IMR-90 (cell line): ENCODE results near the gene SPRED2. TPM values are rescaled to one million over a fixed set of nuclear protein-coding genes. Genes with fewer than 3 reads are reported as not detected.

Experiments used
- ATAC-seq: fragments of 200-7000 bp; cut with Tn5 transposase; 2 replicates; pipeline ENCODE4 v1.9.1; 2020; ENCODE audit warnings: low read depth, mild to moderate bottlenecking, moderate library complexity
- BruUV-seq: library from RNA; stranded (reverse); fragments of 400-500 nt; replicated peaks from 2 replicates; lab custom pipeline; 2021; lab: Mats Ljungman, UMichigan
- CTCF ChIA-PET: fragments of 300-600 bp; formaldehyde crosslinking; extraction: SDS; loops from one replicate; lab custom pipeline; 2021; ENCODE audit warnings: antibody characterized with exemption; lab: Yijun Ruan, JAX
- POLR2A ChIA-PET: fragments of 300-600 bp; sonication (Branson Sonifier 250); formaldehyde crosslinking; loops from one replicate; lab custom pipeline; 2022; ENCODE audit warnings: antibody characterized with exemption; ENCODE audit not compliant: unreplicated experiment; lab: Charles Lee
- DNase-seq: peaks from one replicate; pipeline ENCODE4 v3.0.0; 2013
- H2AFZ ChIP-seq: replicated peaks from 2 replicates; pipeline ENCODE3; 2013; ENCODE audit warnings: low read length, mild to moderate bottlenecking; ENCODE audit not compliant: poor library complexity
- H2AK5ac ChIP-seq: 2 replicates; pipeline ENCODE4 v1.6.1; 2013; ENCODE audit warnings: low read depth, low read length, inconsistent platforms
- H2AK9ac ChIP-seq: replicated peaks from 2 replicates; pipeline ENCODE3; 2013; ENCODE audit warnings: mild to moderate bottlenecking, low read depth, low read length, moderate library complexity; ENCODE audit not compliant: poor library complexity
- H2BK120ac ChIP-seq: 2 replicates; pipeline ENCODE4 v1.6.1; 2013; ENCODE audit warnings: low read depth, low read length, inconsistent platforms
- H2BK15ac ChIP-seq: 3 replicates; pipeline ENCODE4 v1.6.1; 2013; ENCODE audit warnings: low read depth, low read length, inconsistent platforms
- H2BK20ac ChIP-seq: 2 replicates; pipeline ENCODE4 v1.6.1; 2013; ENCODE audit warnings: low read depth, mild to moderate bottlenecking, inconsistent platforms, low read length, moderate library complexity
- H2BK5ac ChIP-seq: 2 replicates; pipeline ENCODE4 v1.6.1; 2013; ENCODE audit warnings: mild to moderate bottlenecking, low read depth, low read length, inconsistent platforms; ENCODE audit not compliant: poor library complexity, severe bottlenecking
- H3K14ac ChIP-seq: replicated peaks from 2 replicates; pipeline ENCODE4 v1.6.1; 2013; ENCODE audit warnings: low read depth, low read length, inconsistent platforms
- H3K18ac ChIP-seq: 2 replicates; pipeline ENCODE4 v1.6.1; 2013; ENCODE audit warnings: low read depth, low read length, control low read depth
- H3K23ac ChIP-seq: 2 replicates; pipeline ENCODE4 v1.6.1; 2013; ENCODE audit warnings: low read depth, low read length, inconsistent platforms
- H3K27ac ChIP-seq: 2 replicates; pipeline ENCODE4 v1.5.1; 2013; ENCODE audit warnings: mild to moderate bottlenecking, control low read depth, low read length; ENCODE audit not compliant: insufficient read depth
- H3K27me3 ChIP-seq: 2 replicates; pipeline ENCODE4 v1.6.1; 2013; ENCODE audit warnings: low read length; ENCODE audit not compliant: control insufficient read depth, insufficient read depth
- H3K36me3 ChIP-seq: 2 replicates; pipeline ENCODE4 v1.6.1; 2013; ENCODE audit warnings: low read length, mixed read lengths; ENCODE audit not compliant: control insufficient read depth, insufficient read depth
- H3K4ac ChIP-seq: 2 replicates; pipeline ENCODE4 v1.6.1; 2013; ENCODE audit warnings: low read depth, low read length, inconsistent platforms
- H3K4me1 ChIP-seq: 2 replicates; pipeline ENCODE4 v1.6.1; 2013; ENCODE audit warnings: low read length, mixed read lengths; ENCODE audit not compliant: control insufficient read depth, insufficient read depth
- H3K4me2 ChIP-seq: 2 replicates; pipeline ENCODE4 v1.6.1; 2013; ENCODE audit warnings: low read depth, mild to moderate bottlenecking, control low read depth, low read length, moderate library complexity
- H3K4me3 ChIP-seq: 2 replicates; pipeline ENCODE4 v1.5.1; 2013; ENCODE audit warnings: low read depth, mild to moderate bottlenecking, control low read depth, low read length, moderate library complexity; ENCODE audit not compliant: insufficient read depth
- H3K56ac ChIP-seq: 2 replicates; pipeline ENCODE4 v1.6.1; 2013; ENCODE audit warnings: low read length, inconsistent platforms; ENCODE audit not compliant: insufficient read depth; ENCODE audit errors: extremely low read depth
- H3K79me1 ChIP-seq, 2 experiments: 2 replicates each; pipeline ENCODE4 v1.6.1; 2013; ENCODE audit warnings: low read length in 2 of 2, inconsistent platforms in 1 of 2, low read depth in 1 of 2
- H3K9ac ChIP-seq: 2 replicates; pipeline ENCODE4 v1.6.1; 2013; ENCODE audit warnings: low read depth, low read length, control low read depth
- H3K9me1 ChIP-seq: 2 replicates; pipeline ENCODE4 v1.6.1; 2013; ENCODE audit warnings: low read length, inconsistent platforms; ENCODE audit not compliant: insufficient read depth
- H3K9me3 ChIP-seq: 2 replicates; pipeline ENCODE4 v1.6.1; 2013; ENCODE audit warnings: low read length; ENCODE audit not compliant: control insufficient read depth, insufficient read depth
- H4K20me1 ChIP-seq: 2 replicates; pipeline ENCODE4 v1.6.1; 2013; ENCODE audit warnings: low read length, inconsistent platforms; ENCODE audit not compliant: insufficient read depth
- H4K5ac ChIP-seq: 2 replicates; pipeline ENCODE4 v1.6.1; 2013; ENCODE audit warnings: mild to moderate bottlenecking, low read depth, low read length, control low read depth
- H4K8ac ChIP-seq, 2 experiments: 2 replicates each; pipeline ENCODE4 v1.6.1; 2013; ENCODE audit warnings: low read depth in 2 of 2, low read length in 2 of 2, control low read depth in 1 of 2, inconsistent platforms in 1 of 2
- H4K91ac ChIP-seq: 2 replicates; pipeline ENCODE4 v1.6.1; 2013; ENCODE audit warnings: low read depth, low read length, inconsistent platforms; ENCODE audit not compliant: insufficient read depth
- BHLHE40 ChIP-seq: fragments of 150-350 bp; IDR thresholded peaks from 2 replicates; pipeline ENCODE4 v1.6.1; 2016; ENCODE audit warnings: mild to moderate bottlenecking, low read depth, low read length
- CEBPB ChIP-seq: IDR thresholded peaks from 2 replicates; pipeline ENCODE4 v1.6.1; 2012; ENCODE audit warnings: low read depth, low read length, improper control_type of control experiment
- CHD1 ChIP-seq: IDR thresholded peaks from 2 replicates; pipeline ENCODE4 v1.6.1; 2012; ENCODE audit warnings: low read depth, low read length, improper control_type of control experiment
- CTCF ChIP-seq: conservative IDR thresholded peaks from 2 replicates; pipeline ENCODE4 v1.5.1; 2012; ENCODE audit warnings: mild to moderate bottlenecking, low read depth, low read length, improper control_type of control experiment
- ELK1 ChIP-seq: fragments of 150-350 bp; IDR thresholded peaks from 2 replicates; pipeline ENCODE4 v1.6.1; 2016; ENCODE audit warnings: low read depth, mild to moderate bottlenecking, low read length, moderate library complexity, borderline replicate concordance
- FOS ChIP-seq: fragments of 150-350 bp; IDR thresholded peaks from 2 replicates; pipeline ENCODE4 v1.6.1; 2016; ENCODE audit warnings: low read depth, low read length
- MAFK ChIP-seq: IDR thresholded peaks from 2 replicates; pipeline ENCODE4 v1.6.1; 2012; ENCODE audit warnings: low read depth, low read length, improper control_type of control experiment
- MAZ ChIP-seq: IDR thresholded peaks from 2 replicates; pipeline ENCODE4 v1.6.1; 2012; ENCODE audit warnings: low read depth, mild to moderate bottlenecking, low read length, improper control_type of control experiment, moderate library complexity, borderline replicate concordance
- MXI1 ChIP-seq: IDR thresholded peaks from 2 replicates; pipeline ENCODE4 v1.6.1; 2012; ENCODE audit warnings: low read depth, mild to moderate bottlenecking, low read length, moderate library complexity, borderline replicate concordance
- NFE2L2 ChIP-seq: fragments of 150-350 bp; IDR thresholded peaks from 2 replicates; pipeline ENCODE4 v1.6.1; 2016; ENCODE audit warnings: low read depth, mild to moderate bottlenecking, low read length
- POLR2A ChIP-seq: IDR thresholded peaks from 2 replicates; pipeline ENCODE4 v1.6.1; 2012; ENCODE audit warnings: mild to moderate bottlenecking, low read depth, low read length
- RAD21 ChIP-seq: IDR thresholded peaks from 2 replicates; pipeline ENCODE4 v1.6.1; 2012; ENCODE audit warnings: low read length, improper control_type of control experiment
- RCOR1 ChIP-seq: IDR thresholded peaks from 2 replicates; pipeline ENCODE4 v1.6.1; 2012; ENCODE audit warnings: mild to moderate bottlenecking, low read length, improper control_type of control experiment; ENCODE audit not compliant: insufficient replicate concordance
- RFX5 ChIP-seq: IDR thresholded peaks from 2 replicates; pipeline ENCODE4 v1.8.0; 2012; ENCODE audit warnings: low read depth, mild to moderate bottlenecking, low read length, moderate library complexity
- SMC3 ChIP-seq: fragments of 150-350 bp; IDR thresholded peaks from 2 replicates; pipeline ENCODE4 v1.6.1; 2016; ENCODE audit warnings: low read depth, mild to moderate bottlenecking, antibody characterized with exemption, low read length, moderate library complexity
- USF2 ChIP-seq: fragments of 150-350 bp; IDR thresholded peaks from 2 replicates; pipeline ENCODE4 v1.6.1; 2017; ENCODE audit warnings: mild to moderate bottlenecking, antibody characterized with exemption, low read length, low read depth
- WGBS, 2 experiments: methylation state at CpG; one replicate each; pipeline versions ENCODE4 v1.1.5 to v1.1.7; 2013; ENCODE audit warnings: missing lambda C conversion rate in 2 of 2; ENCODE audit not compliant: insufficient read length in 1 of 2; ENCODE audit errors: extremely low coverage in 2 of 2; 5-methylcytosine and 5-hydroxymethylcytosine counted together
- dilution Hi-C: fragments of 300-500 bp; cut with HindIII; formaldehyde crosslinking; loops from one replicate; pipeline ENCODE4 v1.14.3; 2018; ENCODE audit warnings: low sequenced_read_pairs; ENCODE audit not compliant: unreplicated experiment
- in situ Hi-C: fragments of 300-500 bp; cut with MboI; formaldehyde crosslinking; loops from 3 replicates; pipeline ENCODE4 v1.14.3; 2019; ENCODE audit warnings: low sequenced_read_pairs, inconsistent platforms, mixed read lengths
- intact Hi-C: fragments of 100-400 bp; cut with micrococcal nuclease; formaldehyde crosslinking; loops from 2 replicates; pipeline ENCODE4 v1.10.0; 2022
- polyA plus RNA-seq, 3 experiments: library from polyadenylated mRNA; depleted of rRNA; stranded (reverse); fragments of >200 nt; gene quantifications; 2 replicates each; pipeline ENCODE4 v1.2.3, GENCODE V29; 2012; ENCODE audit warnings: low replicate concordance in 1 of 3
- total RNA-seq: library from RNA; depleted of rRNA; stranded (reverse); fragments of >200 nt; gene quantifications from 2 replicates; pipeline ENCODE4 v1.2.3, GENCODE V29; 2012

The SPRED2 gene
- total and polyA plus RNA-seq, 2 of the 4 experiments (the other 2 are of a cell fraction) = 4.8 to 18.7 TPM

GRCh38 chr2:65450810-65451209 is 18.4 kb upstream of the SPRED2 start:
- Histone ChIP-seq H4K5ac (no peak overlapping the region), H3K56ac (no peak overlapping the region), H3K18ac (no peak overlapping the region), H3K79me1 (no peaks in the 10 kb centered on the region), H3K27ac (no peak overlapping the region), H3K4me3 (no peak overlapping the region), H3K36me3 (no peaks in the 10 kb centered on the region), H3K4ac (no peak overlapping the region), H2BK120ac (no peak overlapping the region), H3K23ac (no peak overlapping the region), H2BK5ac (no peak overlapping the region), H2BK20ac (no peak overlapping the region), H3K27me3 (peaks cover 8% of the 10 kb centered on the region; the same call in 1 of the 2 replicates), H2AK5ac (no peak overlapping the region), H3K9me1 (no peaks in the 10 kb centered on the region), H2AK9ac (no peak overlapping the region), H3K4me2 (no peak overlapping the region), H4K91ac (no peak overlapping the region), H3K9me3 (no peaks in the 10 kb centered on the region), H4K8ac (no peak overlapping the region), H3K9ac (no peak overlapping the region), H3K4me1 (no peaks in the 10 kb centered on the region), H2AFZ (no peak overlapping the region), H4K20me1 (no peaks in the 10 kb centered on the region), H3K14ac (no peak overlapping the region), H2BK15ac (no peak overlapping the region)
- CTCF ChIA-PET = no interaction called here
- BruUV-seq = no TSS peak
- POLR2A ChIA-PET = no interaction called here
- DNase-seq (no peak), ATAC-seq (no peak)
- WGBS, 2 experiments = no CpG with 5 or more reads among the region's 1 CpG
- no peak for TF ChIP-seq RCOR1
- no peak for TF ChIP-seq FOS
- TF ChIP-seq RAD21 = no peak
- no peak for TF ChIP-seq USF2
- no peak for TF ChIP-seq SMC3
- TF ChIP-seq MAZ = no peak
- no peak for TF ChIP-seq ELK1
- no peak for TF ChIP-seq MXI1
- no peak for TF ChIP-seq POLR2A
- no peak for TF ChIP-seq NFE2L2
- no peak for TF ChIP-seq BHLHE40
- TF ChIP-seq RFX5 = no peak
- no peak for TF ChIP-seq CEBPB
- TF ChIP-seq MAFK = no peak
- TF ChIP-seq CTCF = no peak
- no peak for TF ChIP-seq CHD1
- in situ Hi-C loops (no loop called here), intact Hi-C loops (no loop called here), dilution Hi-C loops (no loop called here)
